Hepatocyte (in vitro differentiated cells): ENCODE data around the gene PRKAG2. TPM values are rescaled to one million over a fixed set of nuclear protein-coding genes. Genes with fewer than 3 reads are reported as not detected.
"Not testable (repeated sequence)": the region's sequence is repeated elsewhere in the genome, so short reads cannot be mapped to it uniquely, and the experiment has no call there.

ENCODE experiments used
- DNase-seq: peaks from one replicate; pipeline ENCODE4 v3.0.0-alpha.2; 2016; ENCODE audit warnings: low spot score
- H2AFZ ChIP-seq: fragments of 200-600 bp; sonication (generic); 2 replicates; pipeline ENCODE4 v1.6.0; 2016; ENCODE audit warnings: antibody characterized with exemption, mild to moderate bottlenecking
- H3K27ac ChIP-seq: fragments of 200-600 bp; sonication (generic); 2 replicates; pipeline ENCODE4 v1.5.1; 2016; ENCODE audit warnings: mild to moderate bottlenecking
- H3K27me3 ChIP-seq: fragments of 200-600 bp; sonication (generic); 2 replicates; pipeline ENCODE4 v1.6.1; 2016
- H3K36me3 ChIP-seq: fragments of 200-600 bp; sonication (generic); replicated peaks from 2 replicates; pipeline ENCODE4 v1.5.1; 2016; ENCODE audit warnings: low read depth; ENCODE audit not compliant: insufficient read depth
- H3K4me1 ChIP-seq: fragments of 200-600 bp; sonication (generic); 2 replicates; pipeline ENCODE4 v1.5.1; 2016; ENCODE audit warnings: mild to moderate bottlenecking, moderate library complexity; ENCODE audit not compliant: insufficient read depth
- H3K4me2 ChIP-seq: fragments of 200-600 bp; sonication (generic); 2 replicates; pipeline ENCODE4 v1.6.0; 2016
- H3K4me3 ChIP-seq: fragments of 200-600 bp; sonication (generic); 2 replicates; pipeline ENCODE4 v1.5.1; 2016; ENCODE audit warnings: mild to moderate bottlenecking
- H3K79me2 ChIP-seq: fragments of 200-600 bp; sonication (generic); 2 replicates; pipeline ENCODE4 v1.6.0; 2017; ENCODE audit warnings: mild to moderate bottlenecking
- H3K9me2 ChIP-seq: fragments of 200-600 bp; sonication (generic); replicated peaks from 2 replicates; pipeline ENCODE4 v1.6.0; 2017; ENCODE audit warnings: mild to moderate bottlenecking; ENCODE audit not compliant: insufficient read depth
- H3K9me3 ChIP-seq: fragments of 200-600 bp; sonication (generic); 2 replicates; pipeline ENCODE4 v1.5.1; 2016; ENCODE audit warnings: low read depth, mild to moderate bottlenecking
- H4K20me1 ChIP-seq: fragments of 200-600 bp; sonication (generic); 2 replicates; pipeline ENCODE4 v1.6.0; 2016; ENCODE audit warnings: mild to moderate bottlenecking; ENCODE audit not compliant: insufficient read depth, poor library complexity, severe bottlenecking
- CTCF ChIP-seq: fragments of 200-600 bp; sonication (generic); IDR thresholded peaks from 2 replicates; pipeline ENCODE4 v1.5.1; 2016; ENCODE audit warnings: antibody characterized with exemption, mild to moderate bottlenecking; ENCODE audit not compliant: poor library complexity
- EZH2 ChIP-seq: fragments of 200-600 bp; sonication (generic); IDR thresholded peaks from 2 replicates; pipeline ENCODE4 v1.6.1; 2016; ENCODE audit warnings: antibody characterized with exemption, mild to moderate bottlenecking, borderline replicate concordance
- EZH2phosphoT487 ChIP-seq: fragments of 200-600 bp; sonication (generic); IDR thresholded peaks from one replicate; pipeline ENCODE4 v1.6.1; 2018; ENCODE audit warnings: antibody characterized with exemption, mild to moderate bottlenecking, low read depth, moderate library complexity; ENCODE audit not compliant: unreplicated experiment, severe bottlenecking
- WGBS: methylation state at CpG from one replicate; pipeline ENCODE4 v1.1.6; 2016; ENCODE audit warnings: low lambda C conversion rate; ENCODE audit errors: missing lambda C conversion rate; 5-methylcytosine and 5-hydroxymethylcytosine counted together
- polyA plus RNA-seq: library from polyadenylated mRNA; unstranded; fragments of >200 nt; fragmentation: Nextera tagmentation; extraction: Ambion mirVana; gene quantifications from 2 replicates; pipeline ENCODE4 v1.2.1, GENCODE V29; 2016
- total RNA-seq: library from RNA; depleted of rRNA; stranded (reverse); fragments of >200 nt; gene quantifications from 2 replicates; pipeline ENCODE4 v1.2.3, GENCODE V29; 2014

PRKAG2 gene
- total and polyA plus RNA-seq, 2 experiments from 2014 or later = 17.8 to 23.4 TPM

DNA sequence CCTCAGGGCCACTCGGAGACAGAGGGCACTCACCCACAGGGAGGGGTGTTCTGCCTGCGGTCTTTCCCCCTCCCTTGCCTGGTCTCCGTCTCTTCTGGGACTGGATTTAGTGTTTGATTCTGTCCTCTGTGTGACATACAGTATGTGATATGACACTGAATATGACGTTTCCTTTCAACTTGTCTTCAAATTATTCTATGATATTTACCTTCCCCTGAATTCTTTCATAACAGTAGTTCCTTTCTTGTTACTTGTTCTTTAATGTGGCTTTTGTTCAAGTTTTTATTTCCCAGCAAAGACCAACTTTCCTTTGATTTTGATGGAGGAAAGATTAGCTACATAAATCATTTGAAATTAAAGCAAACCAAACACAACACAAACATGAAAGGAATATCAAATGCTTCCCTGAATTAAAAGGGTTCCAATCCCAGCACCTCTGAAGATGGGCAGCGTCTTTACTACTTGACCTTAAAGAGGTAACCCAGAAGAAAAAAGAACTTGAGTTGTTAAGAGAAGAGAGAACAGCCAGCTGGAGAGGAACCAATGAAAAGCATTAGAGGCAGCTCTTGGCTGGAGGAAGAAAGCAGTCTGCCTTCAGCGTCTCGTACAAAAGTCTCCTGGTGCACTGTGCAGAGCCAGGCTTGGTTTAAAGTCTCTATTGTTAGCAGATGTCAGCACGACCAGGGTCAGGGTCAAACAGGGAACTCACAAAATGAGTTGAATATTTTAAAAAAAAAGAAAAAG lies 338.9 kb downstream of the PRKAG2 start:
- no peak for DNase-seq
- H2AFZ ChIP-seq = no peak overlapping the region
- no peaks in the 10 kb centered on the region for H3K79me2 ChIP-seq
- no peaks in the 10 kb centered on the region for H3K36me3 ChIP-seq
- no peak for TF ChIP-seq EZH2
- no peak for TF ChIP-seq EZH2phosphoT487
- no peak for TF ChIP-seq CTCF
- no peak overlapping the region for H3K4me2 ChIP-seq
- H3K9me2 ChIP-seq = no peaks in the 10 kb centered on the region
- H3K9me3 ChIP-seq = no peaks in the 10 kb centered on the region
- H3K4me1 ChIP-seq = no peaks in the 10 kb centered on the region
- H3K4me3 ChIP-seq = no peak overlapping the region
- no peak overlapping the region for H3K27ac ChIP-seq
- no peaks in the 10 kb centered on the region for H3K27me3 ChIP-seq
- no peaks in the 10 kb centered on the region for H4K20me1 ChIP-seq
- WGBS = 53% methylated on average over 8 of the region's 8 CpGs

GRCh38 chr7:151536178-151536577 lies 340.7 kb downstream of the PRKAG2 start:
- H3K27ac ChIP-seq, H2AFZ ChIP-seq, H3K4me3 ChIP-seq, H4K20me1 ChIP-seq, H3K4me2 ChIP-seq, H3K9me2 ChIP-seq, H3K36me3 ChIP-seq, H3K79me2 ChIP-seq, H3K27me3 ChIP-seq, H3K9me3 ChIP-seq, DNase-seq, H3K4me1 ChIP-seq: not testable (repeated sequence)
- WGBS = 94% methylated on average over 2 of the region's 2 CpGs

GRCh38 chr7:151529842-151530241 lies 347.1 kb downstream of the PRKAG2 start:
- H3K9me2 ChIP-seq = no peaks in the 10 kb centered on the region
- no peaks in the 10 kb centered on the region for H4K20me1 ChIP-seq
- TF ChIP-seq CTCF = no peak
- no peak for TF ChIP-seq EZH2phosphoT487
- no peak for TF ChIP-seq EZH2
- DNase-seq = no peak
- H3K27me3 ChIP-seq = no peaks in the 10 kb centered on the region
- no peaks in the 10 kb centered on the region for H3K79me2 ChIP-seq
- H3K4me3 ChIP-seq = no peak overlapping the region
- H2AFZ ChIP-seq = no peak overlapping the region
- no peaks in the 10 kb centered on the region for H3K4me1 ChIP-seq
- no peak overlapping the region for H3K4me2 ChIP-seq
- H3K27ac ChIP-seq = no peak overlapping the region
- H3K36me3 ChIP-seq = no peaks in the 10 kb centered on the region
- H3K9me3 ChIP-seq = no peaks in the 10 kb centered on the region

- no peak for DNase-seq
- WGBS = 89% methylated on average over 2 of the region's 2 CpGs
- Histone ChIP-seq H3K9me2 (no peaks in the 10 kb centered on the region), H3K4me3 (no peak overlapping the region), H3K79me2 (no peaks in the 10 kb centered on the region), H4K20me1 (no peaks in the 10 kb centered on the region), H3K4me2 (no peak overlapping the region), H3K4me1 (no peaks in the 10 kb centered on the region), H3K9me3 (no peaks in the 10 kb centered on the region), H3K27me3 (no peaks in the 10 kb centered on the region), H3K36me3 (no peaks in the 10 kb centered on the region), H3K27ac (no peak overlapping the region), H2AFZ (no peak overlapping the region)
- no peak for TF ChIP-seq EZH2
Measured at GRCh38 chr7:151524845-151525244, 352.1 kb downstream of the PRKAG2 start.
